ENCODE results near the gene CATSPERD.

DNA sequence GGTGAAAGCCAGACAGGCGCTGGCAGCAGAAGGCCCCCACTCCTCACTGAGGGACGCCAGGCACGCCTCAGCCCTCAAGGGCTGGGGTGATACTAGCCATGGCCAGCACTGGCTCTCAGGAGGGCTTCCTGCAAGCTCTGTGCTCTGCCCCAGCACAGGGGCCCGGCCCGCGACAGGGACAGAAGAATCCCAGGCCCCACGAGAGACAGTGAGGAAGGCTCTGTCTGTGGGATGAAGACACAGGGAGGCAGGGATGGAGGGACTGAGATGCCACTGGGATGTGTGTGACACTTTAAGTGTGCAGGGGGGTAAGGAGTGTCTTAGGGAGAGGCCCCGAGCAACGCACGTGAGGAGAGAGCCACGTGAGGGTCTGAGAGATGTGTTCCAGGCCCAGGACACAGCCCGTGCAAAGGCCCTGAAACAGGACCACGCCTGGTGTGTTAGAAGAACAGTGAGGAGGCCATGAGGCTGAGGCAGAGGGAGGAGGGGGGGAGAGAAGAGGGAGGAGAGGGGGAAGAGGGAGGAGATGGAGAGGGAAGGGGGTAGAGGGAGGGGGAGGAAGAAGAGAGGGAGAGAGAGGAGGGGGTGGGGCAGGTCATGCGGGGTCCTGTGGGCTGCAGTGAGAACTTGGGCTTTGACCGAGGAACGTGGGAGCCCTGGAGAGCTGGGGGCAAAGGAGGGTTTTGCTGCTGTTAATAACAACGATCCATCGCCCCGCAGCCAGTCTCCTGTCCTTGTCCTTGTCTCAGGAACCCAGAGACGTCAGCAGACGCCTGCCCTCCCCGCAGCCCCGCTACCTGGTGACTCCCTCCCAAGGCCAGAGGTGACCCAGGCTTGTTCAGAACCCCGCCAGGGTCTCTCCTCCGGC is 23.2 kb upstream of the CATSPERD start:
- TF ChIP-seq ZNF138 (CRISPR knock-in tag; conservative IDR thresholded peaks at IDR 0.05) (no peak), CTCF (IDR thresholded peaks at IDR 0.05) (no peak), MYBL2 (CRISPR knock-in tag; IDR thresholded peaks at IDR 0.05) (no peak), NFYB (CRISPR knock-in tag; conservative IDR thresholded peaks at IDR 0.05; ENCODE audit: low read depth) (no peak), FOXK1 (CRISPR knock-in tag; IDR thresholded peaks at IDR 0.05) (no peak), ATF1 (CRISPR knock-in tag; IDR thresholded peaks at IDR 0.05) (no peak), TP53 (CRISPR knock-in tag; IDR thresholded peaks at IDR 0.05) (no peak), ZNF532 (CRISPR knock-in tag; IDR thresholded peaks at IDR 0.05; ENCODE audit: borderline replicate concordance) (no peak)
- TF ChIP-seq, protein P1, sequence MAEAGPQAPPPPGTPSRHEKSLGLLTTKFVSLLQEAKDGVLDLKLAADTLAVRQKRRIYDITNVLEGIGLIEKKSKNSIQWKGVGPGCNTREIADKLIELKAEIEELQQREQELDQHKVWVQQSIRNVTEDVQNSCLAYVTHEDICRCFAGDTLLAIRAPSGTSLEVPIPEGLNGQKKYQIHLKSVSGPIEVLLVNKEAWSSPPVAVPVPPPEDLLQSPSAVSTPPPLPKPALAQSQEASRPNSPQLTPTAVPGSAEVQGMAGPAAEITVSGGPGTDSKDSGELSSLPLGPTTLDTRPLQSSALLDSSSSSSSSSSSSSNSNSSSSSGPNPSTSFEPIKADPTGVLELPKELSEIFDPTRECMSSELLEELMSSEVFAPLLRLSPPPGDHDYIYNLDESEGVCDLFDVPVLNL (CRISPR knock-in tag; IDR thresholded peaks at IDR 0.05; ENCODE audit: borderline replicate concordance, low read depth), result no peak
- TF ChIP-seq, protein P2, sequence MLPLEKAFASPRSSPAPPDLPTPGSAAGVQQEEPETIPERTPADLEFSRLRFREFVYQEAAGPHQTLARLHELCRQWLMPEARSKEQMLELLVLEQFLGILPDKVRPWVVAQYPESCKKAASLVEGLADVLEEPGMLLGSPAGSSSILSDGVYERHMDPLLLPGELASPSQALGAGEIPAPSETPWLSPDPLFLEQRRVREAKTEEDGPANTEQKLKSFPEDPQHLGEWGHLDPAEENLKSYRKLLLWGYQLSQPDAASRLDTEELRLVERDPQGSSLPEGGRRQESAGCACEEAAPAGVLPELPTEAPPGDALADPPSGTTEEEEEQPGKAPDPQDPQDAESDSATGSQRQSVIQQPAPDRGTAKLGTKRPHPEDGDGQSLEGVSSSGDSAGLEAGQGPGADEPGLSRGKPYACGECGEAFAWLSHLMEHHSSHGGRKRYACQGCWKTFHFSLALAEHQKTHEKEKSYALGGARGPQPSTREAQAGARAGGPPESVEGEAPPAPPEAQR (CRISPR knock-in tag; IDR thresholded peaks at IDR 0.05), result no peak
- TF ChIP-seq, protein P3, sequence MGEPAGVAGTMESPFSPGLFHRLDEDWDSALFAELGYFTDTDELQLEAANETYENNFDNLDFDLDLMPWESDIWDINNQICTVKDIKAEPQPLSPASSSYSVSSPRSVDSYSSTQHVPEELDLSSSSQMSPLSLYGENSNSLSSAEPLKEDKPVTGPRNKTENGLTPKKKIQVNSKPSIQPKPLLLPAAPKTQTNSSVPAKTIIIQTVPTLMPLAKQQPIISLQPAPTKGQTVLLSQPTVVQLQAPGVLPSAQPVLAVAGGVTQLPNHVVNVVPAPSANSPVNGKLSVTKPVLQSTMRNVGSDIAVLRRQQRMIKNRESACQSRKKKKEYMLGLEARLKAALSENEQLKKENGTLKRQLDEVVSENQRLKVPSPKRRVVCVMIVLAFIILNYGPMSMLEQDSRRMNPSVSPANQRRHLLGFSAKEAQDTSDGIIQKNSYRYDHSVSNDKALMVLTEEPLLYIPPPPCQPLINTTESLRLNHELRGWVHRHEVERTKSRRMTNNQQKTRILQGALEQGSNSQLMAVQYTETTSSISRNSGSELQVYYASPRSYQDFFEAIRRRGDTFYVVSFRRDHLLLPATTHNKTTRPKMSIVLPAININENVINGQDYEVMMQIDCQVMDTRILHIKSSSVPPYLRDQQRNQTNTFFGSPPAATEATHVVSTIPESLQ (CRISPR knock-in tag; IDR thresholded peaks at IDR 0.05), result no peak
- TF ChIP-seq, protein P4, sequence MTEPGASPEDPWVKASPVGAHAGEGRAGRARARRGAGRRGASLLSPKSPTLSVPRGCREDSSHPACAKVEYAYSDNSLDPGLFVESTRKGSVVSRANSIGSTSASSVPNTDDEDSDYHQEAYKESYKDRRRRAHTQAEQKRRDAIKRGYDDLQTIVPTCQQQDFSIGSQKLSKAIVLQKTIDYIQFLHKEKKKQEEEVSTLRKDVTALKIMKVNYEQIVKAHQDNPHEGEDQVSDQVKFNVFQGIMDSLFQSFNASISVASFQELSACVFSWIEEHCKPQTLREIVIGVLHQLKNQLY (CRISPR knock-in tag; IDR thresholded peaks at IDR 0.05), result no peak
